Activated CD4-positive, alpha-beta T cell treated with anti-CD3 and anti-CD28 coated beads, Interleukin-2, amount 10 ng/mL, durations not matched to agents 24 days and 14 days (primary cell): Measurements from ENCODE around the gene DMXL1. TPM values are rescaled to one million over a fixed set of nuclear protein-coding genes. Genes with fewer than 3 reads are reported as not detected.
"Not testable (repeated sequence)": the region's sequence is repeated elsewhere in the genome, so short reads cannot be mapped to it uniquely, and the experiment has no call there.

ENCODE experiments used
- DNase-seq: peaks from one replicate; pipeline ENCODE4 v3.0.0; 2022
- H3K27ac Mint-ChIP-seq: one replicate; pipeline ENCODE4 v1.8.0; 2022; ENCODE audit warnings: mild to moderate bottlenecking, mixed read lengths
- H3K27me3 Mint-ChIP-seq: one replicate; pipeline ENCODE4 v1.8.0; 2022; ENCODE audit warnings: mixed read lengths
- H3K36me3 Mint-ChIP-seq: one replicate; pipeline ENCODE4 v1.8.0; 2022; ENCODE audit warnings: low read depth, mild to moderate bottlenecking, mixed read lengths
- H3K4me1 Mint-ChIP-seq: one replicate; pipeline ENCODE4 v1.8.0; 2021; ENCODE audit warnings: mixed read lengths
- H3K4me3 Mint-ChIP-seq: one replicate; pipeline ENCODE4 v1.8.0; 2022; ENCODE audit warnings: mild to moderate bottlenecking, moderate library complexity, mixed read lengths
- H3K9me3 Mint-ChIP-seq: one replicate; pipeline ENCODE4 v1.8.0; 2021; ENCODE audit warnings: mixed read lengths
- intact Hi-C: fragments of 100-400 bp; cut with micrococcal nuclease; formaldehyde crosslinking; loops from one replicate; pipeline ENCODE4 v1.15.1; 2023
- total RNA-seq: library from RNA; stranded (reverse); gene quantifications from 2 replicates; pipeline ENCODE4 v1.2.3, GENCODE V29; 2022

Gene DMXL1
- total RNA-seq, 1 donor from 2014 or later: 25.6 TPM

DNA sequence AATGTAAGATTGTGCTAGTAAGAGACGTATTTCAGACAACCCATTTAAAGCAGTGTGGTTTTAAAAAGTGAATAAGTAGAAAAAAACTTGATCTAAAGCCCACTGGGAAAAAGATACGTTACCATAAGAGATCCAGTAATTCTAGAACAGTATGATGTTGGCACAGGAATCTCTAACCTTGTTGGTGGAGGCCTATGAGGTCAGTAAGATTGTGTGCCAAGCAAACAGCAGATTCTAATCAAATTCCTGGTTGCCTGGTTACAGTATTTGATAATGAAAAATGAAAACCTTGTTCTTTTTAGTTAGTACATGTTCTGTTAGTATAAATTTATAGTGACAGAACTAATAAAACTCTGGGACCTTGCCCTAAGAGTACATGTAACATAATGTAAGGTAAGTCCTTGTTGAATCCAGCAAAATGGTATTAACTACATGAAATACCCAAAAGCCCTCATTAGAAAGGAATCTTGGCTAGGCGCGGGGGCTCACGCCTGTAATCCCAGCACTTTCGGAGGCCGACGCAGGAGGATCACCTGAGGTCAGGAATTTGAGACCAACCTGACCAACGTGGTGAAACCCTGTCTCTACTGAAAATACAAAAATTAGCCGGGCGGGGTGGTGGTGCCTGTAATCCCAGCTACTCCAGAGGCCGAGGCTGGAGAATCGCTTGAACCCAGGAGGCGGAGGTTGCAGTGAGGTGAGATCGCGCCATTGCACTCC is 33.2 kb upstream of the DMXL1 start:
- no peaks in the 10 kb centered on the region for H3K36me3 Mint-ChIP-seq
- H3K4me1 Mint-ChIP-seq: peaks cover 9% of the 10 kb centered on the region
- H3K27me3 Mint-ChIP-seq: no peaks in the 10 kb centered on the region
- H3K9me3 Mint-ChIP-seq: no peaks in the 10 kb centered on the region
- intact Hi-C loops: no loop called here
- no peak overlapping the region for H3K27ac Mint-ChIP-seq
- H3K4me3 Mint-ChIP-seq: no peak overlapping the region
- DNase-seq: no peak

- intact Hi-C loops: no loop called here
- H3K27me3 Mint-ChIP-seq: peaks cover 13% of the 10 kb centered on the region
- DNase-seq: no peak
- H3K4me3 Mint-ChIP-seq: no peak overlapping the region
- no peak overlapping the region for H3K27ac Mint-ChIP-seq
- H3K9me3 Mint-ChIP-seq: no peaks in the 10 kb centered on the region
- no peaks in the 10 kb centered on the region for H3K36me3 Mint-ChIP-seq
- no peaks in the 10 kb centered on the region for H3K4me1 Mint-ChIP-seq
Observed at GRCh38 chr5:119048246-119048645, 22.6 kb upstream of the DMXL1 start.

DNA sequence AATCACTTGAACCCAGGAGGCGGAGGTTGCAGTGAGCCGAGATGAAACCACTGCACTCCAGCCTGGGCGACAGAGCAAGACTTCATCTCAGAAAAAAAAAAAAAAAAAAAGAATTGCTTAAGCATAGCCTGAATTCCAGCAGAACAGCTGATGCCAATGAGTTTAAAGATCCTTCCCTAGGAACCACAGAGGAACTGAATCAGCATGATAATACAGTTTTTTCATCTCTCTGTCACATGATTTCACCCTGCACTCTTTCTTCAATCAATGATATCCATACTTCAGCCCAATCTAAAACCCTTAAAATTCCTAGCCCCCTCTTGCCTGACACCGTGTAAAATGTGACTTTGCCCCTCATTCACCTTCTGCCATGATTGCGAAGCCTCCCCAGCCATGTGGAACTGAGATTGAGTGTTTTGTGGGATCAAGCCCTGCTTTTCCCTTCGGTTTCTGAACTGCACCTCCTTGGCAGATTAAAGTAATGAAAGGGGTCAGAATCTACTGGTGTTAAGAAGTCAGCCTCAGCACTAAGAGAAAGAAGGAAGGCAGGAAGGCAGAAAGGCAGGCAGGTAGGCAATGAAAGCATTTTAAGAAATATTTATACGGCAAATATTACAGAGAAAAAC is 20.9 kb upstream of the DMXL1 start:
- no peaks in the 10 kb centered on the region for H3K4me1 Mint-ChIP-seq
- H3K4me3 Mint-ChIP-seq: no peak overlapping the region
- intact Hi-C loops: no loop called here
- no peak for DNase-seq
- no peak overlapping the region for H3K27ac Mint-ChIP-seq
- H3K36me3 Mint-ChIP-seq: no peaks in the 10 kb centered on the region
- H3K27me3 Mint-ChIP-seq: peaks cover 13% of the 10 kb centered on the region
- H3K9me3 Mint-ChIP-seq: no peaks in the 10 kb centered on the region

DNA sequence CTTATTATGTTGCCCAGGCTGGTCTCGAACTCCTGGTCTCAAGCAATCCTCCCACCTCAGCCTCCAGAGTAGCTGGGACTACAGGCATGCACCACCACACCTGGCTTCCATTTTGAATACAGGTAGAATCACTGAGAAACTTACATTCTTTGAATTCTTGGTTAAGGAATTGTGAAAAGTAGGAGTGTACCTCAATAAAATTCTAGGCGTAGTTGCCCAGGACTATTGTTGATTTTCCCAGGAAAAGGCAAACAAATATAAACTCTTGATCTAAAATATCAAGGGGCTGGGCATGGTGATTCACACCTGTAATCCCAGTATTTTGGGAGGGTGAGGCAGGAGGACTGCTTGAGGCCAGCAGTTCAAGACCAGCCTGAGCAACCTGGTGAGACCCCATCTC is 16.8 kb upstream of the DMXL1 start:
- no peak for DNase-seq
- Mint-ChIP-seq H3K9me3 (no peaks in the 10 kb centered on the region), H3K27me3 (peaks cover 11% of the 10 kb centered on the region), H3K27ac (no peak overlapping the region), H3K36me3 (no peaks in the 10 kb centered on the region), H3K4me3 (no peak overlapping the region), H3K4me1 (no peaks in the 10 kb centered on the region)
- intact Hi-C loops: no loop called here

- Mint-ChIP-seq H3K4me3 (no peak overlapping the region), H3K36me3 (no peaks in the 10 kb centered on the region), H3K27me3 (peaks cover 8% of the 10 kb centered on the region), H3K4me1 (no peaks in the 10 kb centered on the region), H3K9me3 (no peaks in the 10 kb centered on the region), H3K27ac (no peak overlapping the region)
- intact Hi-C loops: no loop called here
- DNase-seq: no peak
Observed at GRCh38 chr5:119055294-119055693, 15.6 kb upstream of the DMXL1 start.

GRCh38 chr5:119058979-119059529 is 11.8 kb upstream of the DMXL1 start:
- Mint-ChIP-seq H3K4me1 (peaks cover 10% of the 10 kb centered on the region), H3K27me3 (peaks cover 2% of the 10 kb centered on the region), H3K4me3 (no peak overlapping the region), H3K27ac (no peak overlapping the region), H3K36me3 (no peaks in the 10 kb centered on the region), H3K9me3 (no peaks in the 10 kb centered on the region)
- DNase-seq: no peak
- intact Hi-C loops: no loop called here

DNA sequence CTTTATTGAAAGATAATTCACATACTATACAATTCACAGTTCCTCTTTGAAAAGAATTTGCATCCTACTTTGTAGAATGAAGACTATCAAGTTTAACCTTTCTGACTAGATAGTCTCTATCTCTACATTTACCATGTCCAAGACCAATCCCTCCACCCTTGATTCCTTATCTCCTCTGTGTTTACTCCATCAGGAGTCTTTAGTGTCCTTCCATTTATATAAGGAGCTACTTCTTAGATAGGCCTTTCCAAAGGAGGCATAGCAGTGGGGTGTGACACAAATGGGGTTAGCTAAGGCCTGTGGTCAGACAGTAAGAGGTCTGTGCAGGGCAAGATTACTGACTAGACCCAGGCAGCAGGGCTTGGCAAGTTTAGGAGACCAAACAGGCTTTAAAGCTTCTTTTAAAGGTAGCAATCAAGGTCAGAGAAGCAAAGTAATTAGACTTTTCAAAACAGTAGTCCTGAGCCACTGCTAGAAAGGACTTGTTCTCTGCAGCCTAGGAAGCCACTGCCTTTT is 11.1 kb upstream of the DMXL1 start:
- no peaks in the 10 kb centered on the region for H3K9me3 Mint-ChIP-seq
- no peaks in the 10 kb centered on the region for H3K36me3 Mint-ChIP-seq
- peaks cover 13% of the 10 kb centered on the region for H3K4me1 Mint-ChIP-seq
- intact Hi-C loops: no loop called here
- H3K27ac Mint-ChIP-seq: no peak overlapping the region
- H3K27me3 Mint-ChIP-seq: peaks cover 2% of the 10 kb centered on the region
- no peak for DNase-seq
- no peak overlapping the region for H3K4me3 Mint-ChIP-seq

- Mint-ChIP-seq H3K27ac (peak overlapping the region; percentile 62), H3K36me3 (no peaks in the 10 kb centered on the region), H3K4me3 (peak overlapping the region; percentile 4), H3K27me3 (peaks cover 2% of the 10 kb centered on the region), H3K9me3 (no peaks in the 10 kb centered on the region), H3K4me1 (peaks cover 13% of the 10 kb centered on the region)
- no peak for DNase-seq
- intact Hi-C loops: loop anchor here (1.0 kb wide), 3 partner anchors 8 to 27 kb away; partner anchors contain the start of gene DMXL1
Observed at GRCh38 chr5:119063579-119064379, 7.1 kb upstream of the DMXL1 start.

DNA sequence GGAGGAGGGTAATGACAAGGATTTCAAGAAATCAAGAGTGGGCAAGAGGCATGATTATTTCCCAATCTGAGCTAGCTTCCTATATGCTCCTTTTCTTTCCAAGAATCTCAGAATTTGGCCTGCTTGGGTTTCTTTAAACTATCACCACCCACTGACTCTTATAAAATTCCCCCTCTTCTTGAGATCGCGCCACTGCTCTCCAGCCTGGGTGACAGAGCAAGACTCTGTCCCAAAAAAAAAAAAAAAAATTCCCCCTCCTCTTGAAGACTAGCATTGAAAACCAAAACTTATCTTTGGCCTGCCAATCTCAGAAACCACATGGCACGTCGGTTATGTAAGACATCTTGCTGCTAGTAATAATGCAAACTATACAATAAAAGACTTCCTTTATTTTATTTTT is 3.4 kb upstream of the DMXL1 start:
- intact Hi-C loops: no loop called here
- Mint-ChIP-seq H3K36me3 (peaks cover 2% of the 10 kb centered on the region), H3K4me1 (peaks cover 18% of the 10 kb centered on the region), H3K27ac (no peak overlapping the region), H3K27me3 (peaks cover 2% of the 10 kb centered on the region), H3K4me3 (no peak overlapping the region), H3K9me3 (no peaks in the 10 kb centered on the region)
- no peak for DNase-seq

DNA sequence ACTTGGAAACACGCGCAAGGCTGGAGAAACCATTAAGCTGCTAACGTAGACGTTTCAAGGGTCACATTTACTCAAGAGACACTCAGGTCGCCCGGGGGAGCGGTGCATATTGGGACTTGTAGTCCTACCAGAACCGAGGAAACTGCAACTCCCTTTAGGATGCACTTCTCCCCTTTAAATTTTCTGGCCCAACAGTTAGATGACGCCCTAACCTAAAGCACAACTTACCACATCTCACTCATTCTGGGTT is 384 bp upstream of the DMXL1 start:
- Mint-ChIP-seq H3K4me1 (peaks cover 26% of the 10 kb centered on the region), H3K36me3 (peaks cover 7% of the 10 kb centered on the region), H3K9me3 (no peaks in the 10 kb centered on the region), H3K4me3 (peak overlapping the region; percentile 94), H3K27ac (peak overlapping the region; percentile 95), H3K27me3 (no peaks in the 10 kb centered on the region)
- no peak for DNase-seq
- intact Hi-C loops: loop anchor here (1.0 to 5.0 kb wide), 6 partner anchors 9 to 287 kb away; partner anchors contain the start of genes DTWD2 and TNFAIP8

- Mint-ChIP-seq H3K36me3 (peaks cover 7% of the 10 kb centered on the region), H3K9me3 (no peaks in the 10 kb centered on the region), H3K4me1 (peaks cover 33% of the 10 kb centered on the region), H3K27me3 (no peaks in the 10 kb centered on the region), H3K27ac (peak overlapping the region; percentile 95), H3K4me3 (peak overlapping the region; percentile 94)
- intact Hi-C loops: loop anchor here (1.0 to 5.0 kb wide), 3 partner anchors 8 to 286 kb away; partner anchors contain the start of gene TNFAIP8
- no peak for DNase-seq
Observed at GRCh38 chr5:119071561-119071995, 691 bp downstream of the DMXL1 start.

- DNase-seq: no peak
- Mint-ChIP-seq H3K27ac (peak overlapping the region; percentile 8), H3K4me1 (peaks cover 33% of the 10 kb centered on the region), H3K9me3 (no peaks in the 10 kb centered on the region), H3K4me3 (peak overlapping the region; percentile 72), H3K27me3 (no peaks in the 10 kb centered on the region), H3K36me3 (peaks cover 7% of the 10 kb centered on the region)
- intact Hi-C loops: loop anchor here (5.0 kb wide), 1 partner anchor 285 kb away; the partner anchor contains the start of gene TNFAIP8
Observed at GRCh38 chr5:119072496-119072895, 1.6 kb downstream of the DMXL1 start.

GRCh38 chr5:119073746-119074337 is 3.0 kb downstream of the DMXL1 start:
- Mint-ChIP-seq H3K27ac (peak overlapping the region; percentile 48), H3K4me3 (peak overlapping the region; percentile 59), H3K4me1 (peaks cover 39% of the 10 kb centered on the region)
- not testable (repeated sequence) for H3K9me3 Mint-ChIP-seq, DNase-seq, H3K36me3 Mint-ChIP-seq, H3K27me3 Mint-ChIP-seq
- intact Hi-C loops: loop anchor here (1.0 to 5.0 kb wide), 2 partner anchors 264 to 283 kb away; partner anchors contain the start of gene TNFAIP8
